Retinal pigment epithelial cell (primary cell): Measurements from ENCODE around the gene CORIN.

Source experiments
- DNase-seq: peaks from one replicate; pipeline ENCODE4 v3.0.0-alpha.2; 2010; ENCODE audit warnings: low read depth
- H3K4me3 ChIP-seq: 2 replicates; pipeline ENCODE4 v1.5.1; 2011; ENCODE audit warnings: mild to moderate bottlenecking, low read length, control low read depth, moderate library complexity
- TF ChIP-seq, protein P1 (sequence below): conservative IDR thresholded peaks from 2 replicates; pipeline ENCODE4 v1.5.1; 2011; ENCODE audit warnings: low read depth, low read length, control low read depth, inconsistent platforms

The CORIN gene

GRCh38 chr4:47835494-47835893 lies 2.4 kb downstream of the CORIN start:
- DNase-seq = no peak
- no peak overlapping the region for H3K4me3 ChIP-seq
- TF ChIP-seq, protein P1, sequence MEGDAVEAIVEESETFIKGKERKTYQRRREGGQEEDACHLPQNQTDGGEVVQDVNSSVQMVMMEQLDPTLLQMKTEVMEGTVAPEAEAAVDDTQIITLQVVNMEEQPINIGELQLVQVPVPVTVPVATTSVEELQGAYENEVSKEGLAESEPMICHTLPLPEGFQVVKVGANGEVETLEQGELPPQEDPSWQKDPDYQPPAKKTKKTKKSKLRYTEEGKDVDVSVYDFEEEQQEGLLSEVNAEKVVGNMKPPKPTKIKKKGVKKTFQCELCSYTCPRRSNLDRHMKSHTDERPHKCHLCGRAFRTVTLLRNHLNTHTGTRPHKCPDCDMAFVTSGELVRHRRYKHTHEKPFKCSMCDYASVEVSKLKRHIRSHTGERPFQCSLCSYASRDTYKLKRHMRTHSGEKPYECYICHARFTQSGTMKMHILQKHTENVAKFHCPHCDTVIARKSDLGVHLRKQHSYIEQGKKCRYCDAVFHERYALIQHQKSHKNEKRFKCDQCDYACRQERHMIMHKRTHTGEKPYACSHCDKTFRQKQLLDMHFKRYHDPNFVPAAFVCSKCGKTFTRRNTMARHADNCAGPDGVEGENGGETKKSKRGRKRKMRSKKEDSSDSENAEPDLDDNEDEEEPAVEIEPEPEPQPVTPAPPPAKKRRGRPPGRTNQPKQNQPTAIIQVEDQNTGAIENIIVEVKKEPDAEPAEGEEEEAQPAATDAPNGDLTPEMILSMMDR = no peak

GRCh38 chr4:47831026-47831679 lies 6.7 kb downstream of the CORIN start:
- DNase-seq = no peak
- TF ChIP-seq, protein P1 = no peak
- H3K4me3 ChIP-seq = no peak overlapping the region

DNA sequence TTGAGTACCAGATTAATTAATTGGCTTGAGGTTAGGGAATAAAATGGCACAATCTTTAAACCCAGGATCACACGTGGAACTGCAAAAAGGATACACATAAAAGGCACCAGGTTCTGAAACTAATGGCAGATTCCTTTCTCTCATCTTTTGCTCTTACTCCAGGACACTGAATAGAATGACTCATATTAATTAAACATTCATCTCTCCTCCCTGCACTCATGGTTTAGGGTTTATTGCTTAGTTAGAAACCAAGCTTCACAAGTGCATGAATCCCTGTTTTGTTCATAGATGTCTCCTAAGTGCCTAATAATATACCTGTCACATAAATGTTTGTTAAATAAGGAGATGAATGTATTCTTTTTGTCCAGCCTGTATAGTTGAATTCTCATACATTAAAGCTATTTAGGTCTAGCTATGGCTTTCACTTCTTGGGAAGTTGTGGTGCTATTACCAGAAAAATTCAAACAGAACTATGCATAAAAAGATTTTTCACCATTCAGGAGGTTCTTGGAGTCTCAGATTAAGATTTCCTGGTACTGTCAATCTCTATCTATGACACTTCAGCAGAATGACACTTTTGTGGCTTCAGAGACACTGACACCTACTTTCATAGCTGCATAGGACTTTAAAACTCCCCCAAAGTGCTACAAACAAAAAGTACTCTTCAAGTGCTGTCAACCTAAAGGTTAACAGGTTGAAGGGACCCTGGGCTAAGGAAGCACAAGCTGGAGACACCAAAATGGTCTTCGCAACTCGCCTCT lies 7.4 kb downstream of the CORIN start:
- no peak overlapping the region for H3K4me3 ChIP-seq
- DNase-seq = no peak
- TF ChIP-seq, protein P1 = no peak

- TF ChIP-seq, protein P1 = no peak
- H3K4me3 ChIP-seq = no peak overlapping the region
- no peak for DNase-seq
Measured at GRCh38 chr4:47829438-47829837, 8.4 kb downstream of the CORIN start.

DNA sequence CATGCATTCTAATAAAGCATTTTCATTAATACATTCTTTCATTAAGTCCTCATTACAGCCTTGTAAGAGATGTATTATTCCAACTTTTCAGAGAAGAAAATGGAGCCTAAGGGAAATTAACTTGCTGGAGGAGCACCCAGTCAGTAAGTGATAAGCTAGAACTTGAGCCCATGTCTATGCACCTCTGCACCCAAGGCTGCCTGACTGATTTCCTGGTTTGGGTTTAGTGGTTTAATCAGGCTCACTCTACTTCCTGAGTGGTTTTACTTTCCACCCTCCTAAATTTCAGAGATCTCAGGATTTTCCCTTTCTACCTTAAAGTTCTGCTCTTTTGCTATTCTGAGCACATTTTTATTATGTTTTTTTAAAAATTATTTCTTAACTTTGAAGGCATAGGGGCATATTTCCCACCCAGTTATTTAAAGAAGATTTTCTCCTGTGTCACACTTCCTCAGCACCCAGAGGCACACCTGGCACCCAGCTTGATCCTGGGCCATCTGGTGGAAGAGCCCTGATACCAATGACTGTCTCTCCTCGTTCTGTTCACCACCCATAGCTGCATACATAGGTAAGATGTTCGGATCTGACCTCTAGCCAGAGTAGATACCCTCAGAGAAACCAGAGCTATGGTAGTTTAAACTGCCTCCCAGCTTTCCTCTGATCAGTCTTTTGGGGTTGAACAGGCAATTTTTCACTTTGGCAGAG lies 10.4 kb downstream of the CORIN start:
- TF ChIP-seq, protein P1 = no peak
- DNase-seq = no peak
- H3K4me3 ChIP-seq = no peak overlapping the region

DNA sequence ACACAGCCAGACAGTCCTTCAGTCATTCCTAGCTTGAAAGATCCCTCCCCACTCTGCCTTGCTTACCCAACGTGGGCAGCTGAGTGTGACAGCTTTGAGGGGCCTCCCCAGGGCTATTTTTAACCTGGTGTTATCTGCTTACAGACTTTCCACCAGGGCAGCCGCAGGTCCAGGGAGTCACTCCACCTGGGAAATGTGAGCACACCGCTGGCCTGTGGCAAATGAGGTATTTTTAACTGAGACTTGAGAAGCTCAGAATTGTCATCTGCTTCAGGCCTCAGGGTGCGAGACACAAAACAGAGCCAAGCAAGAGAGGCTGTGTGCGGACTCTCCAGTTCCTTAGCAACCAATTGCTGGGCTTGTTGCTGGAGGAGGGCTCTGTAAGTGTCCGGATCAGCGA lies 13.0 kb downstream of the CORIN start:
- no peak overlapping the region for H3K4me3 ChIP-seq
- DNase-seq = no peak
- TF ChIP-seq, protein P1 = no peak
